Activated CD8-positive, alpha-beta memory T cell treated with anti-CD3 and anti-CD28 coated beads, Interleukin-2, amount 50 U/mL, for 4 hours (primary cell): Measurements from ENCODE around the gene ADAMTS18.
"Not testable (repeated sequence)": the region's sequence is repeated elsewhere in the genome, so short reads cannot be mapped to it uniquely, and the experiment has no call there.

Source experiments
- DNase-seq: peaks from one replicate; pipeline ENCODE4 v3.0.0-alpha.2; 2020

The ADAMTS18 gene

DNA sequence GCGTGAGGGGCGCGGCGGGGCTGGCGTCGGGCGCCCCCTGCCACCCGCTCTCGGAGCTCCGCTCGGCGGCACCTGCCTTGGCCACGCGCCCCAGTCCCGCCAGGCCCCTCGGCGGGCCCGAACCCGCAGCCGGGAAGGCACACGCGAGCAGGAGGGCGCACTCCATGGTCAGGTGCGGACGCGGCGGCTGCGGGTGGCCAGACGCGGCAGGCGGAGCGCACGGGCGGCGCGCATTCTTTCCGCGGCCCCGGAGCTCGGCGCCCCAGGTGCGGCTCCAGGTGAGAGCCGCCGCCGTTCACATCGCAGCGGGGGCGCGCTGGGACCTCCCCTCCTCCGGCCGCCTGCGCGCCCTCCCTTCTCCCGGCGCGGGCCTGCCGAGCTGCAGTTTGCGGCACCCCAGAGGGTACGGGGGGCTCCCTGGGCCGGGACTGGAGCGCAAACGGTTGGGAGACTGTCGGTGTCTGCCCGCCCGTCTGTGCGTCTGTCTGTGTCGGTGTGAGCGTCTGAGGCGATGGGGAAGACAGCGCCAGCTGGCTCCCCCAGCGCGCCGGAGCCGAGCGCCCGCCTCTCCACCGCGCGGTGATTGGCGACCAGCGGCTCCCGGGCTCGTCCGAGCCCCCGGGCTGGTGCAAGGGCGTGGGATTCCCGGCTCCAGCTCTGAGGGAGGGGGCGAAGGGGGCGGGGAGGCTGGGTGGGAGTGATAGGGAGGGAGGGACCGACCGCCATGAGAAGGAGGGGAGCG is at the start of gene ADAMTS18:
Gene ADAMTS18 (minus strand): TSS at position 505 of the 742 bp plus-strand sequence. CDS start 339 bp downstream, at position 166.
- DNase-seq: no peak

- DNase-seq: no peak
Measured at GRCh38 chr16:77480681-77481315, 46.0 kb upstream of the ADAMTS18 start.

- no peak for DNase-seq
Measured at GRCh38 chr16:77472262-77472661, 37.4 kb upstream of the ADAMTS18 start.

DNA sequence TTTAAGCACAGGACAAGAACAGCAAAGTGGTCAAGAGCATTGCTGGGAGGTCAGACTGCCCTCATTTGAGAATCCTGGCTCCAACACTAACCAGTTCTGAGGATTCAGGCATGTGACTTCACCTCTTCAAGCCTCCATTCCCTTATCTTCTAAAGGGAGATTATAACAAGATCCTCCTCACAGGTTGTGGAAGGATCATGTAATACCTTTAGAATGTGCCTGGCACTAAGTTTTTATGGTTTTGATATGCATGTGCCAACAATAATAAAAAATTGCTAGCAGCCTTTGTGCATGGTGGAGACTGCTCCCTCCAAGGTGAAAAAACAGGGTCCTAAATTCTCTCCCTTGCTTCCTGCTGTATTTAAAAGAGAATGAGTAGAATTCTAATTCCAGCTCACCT is 36.0 kb upstream of the ADAMTS18 start:
- DNase-seq: no peak

DNA sequence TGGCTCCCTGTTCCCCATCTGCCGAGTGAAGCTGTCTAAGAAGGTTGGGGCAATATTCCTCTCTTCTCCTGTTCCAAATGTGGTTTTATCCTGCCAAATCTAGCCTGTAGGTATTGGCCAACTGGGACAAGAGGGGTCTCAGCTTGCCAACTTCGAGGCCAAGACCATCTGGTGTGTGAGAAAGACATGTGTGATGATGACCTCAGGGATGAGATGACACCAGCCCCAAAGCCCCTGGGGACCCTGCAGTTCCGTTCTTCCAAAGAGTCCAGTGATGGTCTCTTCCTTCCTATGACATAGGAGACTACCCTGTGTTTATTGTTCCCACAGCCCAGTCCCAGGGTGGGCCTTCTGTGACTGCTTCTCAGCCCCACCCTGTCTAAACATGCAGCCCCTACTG is 34.8 kb upstream of the ADAMTS18 start:
- no peak for DNase-seq

- no peak for DNase-seq
Measured at GRCh38 chr16:77468831-77469230, 34.0 kb upstream of the ADAMTS18 start.

DNA sequence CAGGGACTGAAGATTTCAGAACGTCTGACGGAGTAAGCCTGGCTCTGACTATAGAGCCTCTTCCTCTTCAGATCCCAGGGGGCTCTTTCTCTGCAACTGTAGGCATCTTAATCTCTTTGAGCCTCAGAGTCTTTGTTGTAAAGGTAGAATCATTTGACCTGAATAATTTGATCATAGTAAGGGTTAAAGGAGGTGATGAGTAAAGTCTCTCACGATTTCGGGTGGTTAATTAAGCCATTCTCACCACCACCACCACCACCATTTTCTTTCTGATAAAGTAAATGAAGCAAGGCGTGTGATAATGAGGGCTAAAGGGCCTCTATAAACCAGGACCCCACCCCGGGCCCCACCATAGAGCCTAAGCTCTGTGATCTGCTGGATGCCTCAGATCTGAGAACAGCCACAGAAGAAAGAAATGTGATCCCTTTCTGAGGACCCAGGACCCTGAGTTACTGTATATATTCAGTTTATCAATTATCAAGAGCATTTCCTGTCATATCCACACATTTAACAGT is 33.0 kb upstream of the ADAMTS18 start:
- no peak for DNase-seq

DNA sequence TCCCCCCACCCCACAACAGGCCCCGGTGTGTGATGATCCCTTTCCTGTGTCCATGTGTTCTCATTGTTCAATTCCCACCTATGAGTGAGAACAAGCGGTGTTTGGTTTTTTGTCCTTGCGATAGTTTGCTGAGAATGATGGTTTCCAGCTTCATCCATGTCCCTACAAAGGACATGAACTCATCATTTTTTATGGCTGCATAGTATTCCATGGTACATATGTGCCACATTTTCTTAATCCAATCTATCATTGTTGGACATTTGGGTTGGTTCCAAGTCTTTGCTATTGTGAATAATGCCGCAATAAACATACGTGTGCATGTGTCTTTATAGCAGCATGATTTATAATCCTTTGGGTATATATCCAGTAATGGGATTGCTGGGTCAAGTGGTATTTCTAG is 28.8 kb upstream of the ADAMTS18 start:
- not testable (repeated sequence) for DNase-seq

DNA sequence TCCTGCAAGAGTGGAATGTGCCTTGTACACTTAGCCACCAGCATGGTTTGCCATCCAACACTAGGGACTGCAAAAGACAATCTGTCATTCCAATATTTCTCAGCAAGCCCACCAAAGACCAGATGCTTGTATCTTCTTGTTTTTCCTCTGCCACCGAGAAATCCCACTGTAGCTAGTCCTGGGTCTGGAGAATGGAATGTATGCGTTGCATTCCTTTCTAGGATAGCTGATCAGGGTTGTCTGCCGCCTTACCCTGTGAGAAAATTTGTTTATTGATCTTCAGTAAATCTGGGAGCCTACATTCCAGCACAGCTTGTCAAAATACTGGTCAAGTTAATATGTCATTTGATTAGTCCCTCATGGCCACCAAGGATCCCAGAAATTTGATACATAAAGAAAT is 28.1 kb upstream of the ADAMTS18 start:
- DNase-seq: no peak

GRCh38 chr16:77459534-77460254 is 24.9 kb upstream of the ADAMTS18 start:
- DNase-seq: no peak

GRCh38 chr16:77457046-77457445 is 22.2 kb upstream of the ADAMTS18 start:
- DNase-seq: no peak

GRCh38 chr16:77452243-77452642 is 17.4 kb upstream of the ADAMTS18 start:
- DNase-seq: no peak

GRCh38 chr16:77450790-77451487 is 16.1 kb upstream of the ADAMTS18 start:
- no peak for DNase-seq

DNA sequence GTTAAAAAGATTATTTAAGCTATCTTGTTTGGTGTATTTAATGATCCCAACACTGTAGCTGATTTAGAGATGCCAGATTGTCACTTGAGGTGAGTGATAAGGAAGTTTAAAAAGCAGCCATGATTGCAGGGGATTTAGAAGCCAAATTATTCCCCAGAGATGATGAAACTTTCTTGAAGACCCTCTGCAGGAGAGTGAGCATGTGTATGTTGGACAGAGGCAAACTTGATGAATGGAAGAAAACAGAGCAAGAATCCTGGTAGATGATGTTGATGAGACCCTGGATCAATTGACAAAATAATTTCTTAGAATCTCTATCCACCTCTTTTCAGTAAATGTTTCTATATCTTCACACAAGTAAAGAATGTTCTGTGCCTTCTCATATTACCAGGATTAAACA is 14.4 kb upstream of the ADAMTS18 start:
- DNase-seq: no peak

GRCh38 chr16:77445324-77445723 is 10.5 kb upstream of the ADAMTS18 start:
- DNase-seq: no peak

- DNase-seq: no peak
Measured at GRCh38 chr16:77444147-77444460, 9.3 kb upstream of the ADAMTS18 start.

DNA sequence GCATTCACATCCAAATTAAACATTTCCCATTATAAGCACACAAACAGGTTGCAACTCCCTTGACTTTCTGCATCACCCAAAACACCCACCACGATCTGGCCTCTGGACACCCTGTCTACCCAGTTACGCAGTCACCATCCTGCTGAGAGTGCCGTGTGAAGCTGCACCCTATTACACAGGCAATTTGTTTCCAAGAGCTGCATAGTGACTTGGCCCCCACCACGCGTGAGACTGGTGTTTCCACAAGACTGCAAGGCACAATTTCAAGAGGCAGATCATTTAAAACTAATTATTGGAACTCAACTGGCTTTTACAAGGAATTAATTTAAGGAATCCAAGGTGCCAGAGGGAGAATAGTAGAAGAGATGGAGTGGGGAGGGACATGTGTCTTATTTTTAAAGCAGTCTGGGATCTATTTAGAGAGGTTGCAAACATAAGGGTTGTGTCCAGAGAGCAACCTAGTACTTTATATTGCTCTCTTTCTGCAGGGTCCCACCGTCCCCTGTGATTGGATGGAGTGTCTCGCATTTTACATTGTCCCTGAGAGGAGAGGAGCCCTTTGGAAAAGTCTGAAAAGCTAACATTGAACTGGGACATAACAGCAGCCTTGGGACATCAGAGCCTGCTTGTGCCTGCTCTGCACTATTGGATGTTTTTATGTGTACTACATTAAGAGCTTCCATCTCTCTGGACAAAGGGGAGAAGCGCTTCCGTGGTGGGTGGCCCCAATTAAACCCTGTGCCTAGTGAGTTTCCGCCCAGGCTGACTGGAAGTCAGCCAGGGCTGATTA is 8.7 kb upstream of the ADAMTS18 start:
- DNase-seq: no peak

DNA sequence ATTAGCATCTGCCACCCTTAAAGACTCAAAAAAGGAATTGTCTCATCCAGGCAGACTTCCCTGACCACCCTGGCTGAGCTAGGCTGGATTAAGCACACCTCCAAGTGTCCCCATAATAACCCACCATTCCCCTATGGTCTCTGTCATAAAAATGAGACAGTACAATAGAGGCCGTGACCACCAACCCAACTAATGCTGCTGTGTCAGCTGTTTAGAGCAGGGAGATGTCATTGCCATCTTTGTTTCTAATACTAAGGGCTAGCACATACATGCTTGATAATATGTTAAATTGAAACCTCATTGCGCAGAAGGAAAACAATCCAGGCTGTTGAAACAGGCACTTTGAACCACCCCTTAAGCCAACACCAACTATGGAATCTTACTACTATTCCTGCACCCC is 7.2 kb upstream of the ADAMTS18 start:
- DNase-seq: no peak

GRCh38 chr16:77439106-77439505 is 4.3 kb upstream of the ADAMTS18 start:
- DNase-seq: no peak

DNA sequence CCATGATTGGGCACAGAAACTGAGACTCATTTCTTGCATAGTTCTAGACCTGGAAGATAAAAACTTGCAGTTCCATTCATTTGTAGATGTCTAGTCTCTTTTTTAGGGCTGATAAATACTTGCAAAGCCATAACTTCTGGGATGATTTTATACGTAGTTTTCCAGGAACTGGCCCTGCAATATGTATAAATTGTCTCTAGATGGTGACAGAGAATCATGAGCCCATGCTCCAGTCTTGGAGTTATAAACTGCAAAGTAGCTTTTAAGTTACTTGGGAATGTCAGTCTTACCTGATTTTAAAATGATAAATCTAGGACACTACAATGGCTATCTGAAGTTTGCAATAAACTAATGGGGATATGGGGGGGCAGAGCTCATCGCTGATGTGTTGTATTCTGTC is 3.0 kb upstream of the ADAMTS18 start:
- no peak for DNase-seq

GRCh38 chr16:77435272-77435820 is 512 bp upstream of the ADAMTS18 start:
- DNase-seq: no peak

DNA sequence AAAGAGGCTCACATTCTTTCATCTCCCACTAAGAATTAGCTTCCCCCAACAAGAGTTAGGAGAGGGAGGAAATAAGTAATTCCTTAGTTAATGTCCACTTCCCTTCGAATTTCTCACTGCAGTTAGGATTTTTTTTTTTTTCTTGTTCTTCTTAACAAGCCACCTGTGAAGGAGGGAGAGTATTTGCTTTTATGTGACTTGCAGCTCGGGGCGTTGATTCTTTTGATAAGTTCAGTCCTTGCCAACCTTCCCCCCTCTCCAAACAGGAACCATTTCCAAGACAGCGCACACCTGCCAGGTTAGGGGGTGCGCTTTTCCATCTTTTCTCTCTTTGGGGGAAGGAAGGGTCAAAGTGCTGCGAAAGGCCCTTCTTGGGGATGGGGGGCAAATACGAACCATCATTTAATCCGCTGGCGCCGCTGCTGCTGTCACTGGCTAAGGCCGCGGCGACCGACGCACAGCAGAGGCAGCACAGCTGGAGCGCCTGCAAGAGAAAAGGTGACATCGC is 758 bp downstream of the ADAMTS18 start:
- DNase-seq: no peak
